ENCODE data around the gene AMIGO1.

AMIGO1 gene

DNA sequence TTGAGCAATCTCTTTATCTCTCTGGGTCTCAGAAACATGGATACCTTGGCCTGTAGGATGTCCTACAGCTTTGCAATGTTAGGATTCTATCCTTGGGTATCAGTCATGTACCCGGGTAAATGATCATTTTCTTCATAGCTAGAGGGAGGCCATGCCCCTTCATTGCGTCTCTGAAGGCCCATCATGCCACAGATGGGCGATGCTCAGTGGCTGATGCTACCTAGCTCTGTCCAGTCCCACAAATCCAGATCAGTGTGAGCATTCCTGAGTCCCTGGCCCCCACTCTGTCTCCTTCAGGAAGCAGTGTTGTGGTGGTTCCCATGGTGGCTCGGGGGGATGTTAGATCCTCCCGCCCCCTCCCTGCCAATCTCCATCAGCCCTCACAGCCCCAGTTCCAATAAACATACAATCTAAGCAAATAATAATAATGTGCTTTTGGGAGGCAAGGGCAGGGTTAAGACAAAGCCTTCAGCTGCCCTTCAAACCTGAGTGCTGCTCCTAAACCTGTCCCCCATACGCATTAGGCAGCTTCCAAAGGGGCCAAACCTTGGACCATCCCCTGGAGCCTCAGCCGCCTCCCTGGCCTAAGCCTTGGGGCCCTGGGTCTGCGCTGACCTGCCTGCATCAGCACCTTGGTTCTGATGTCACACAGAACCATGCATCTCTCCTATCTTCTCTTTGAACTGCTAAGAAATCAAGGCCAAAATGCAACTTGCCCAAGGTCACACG is 29.5 kb upstream of the AMIGO1 start:
- TF ChIP-seq YY1 (IDR thresholded peaks at IDR 0.05; ENCODE audit: low read depth) = no peak
- TF ChIP-seq EGR1 (IDR thresholded peaks at IDR 0.05) = no peak
- no peak for TF ChIP-seq NFIC (IDR thresholded peaks at IDR 0.05)
- TF ChIP-seq TAF1 (IDR thresholded peaks at IDR 0.05; ENCODE audit: low read depth) = no peak
- TF ChIP-seq RAD21 (IDR thresholded peaks at IDR 0.05; ENCODE audit: low read depth) = no peak

DNA sequence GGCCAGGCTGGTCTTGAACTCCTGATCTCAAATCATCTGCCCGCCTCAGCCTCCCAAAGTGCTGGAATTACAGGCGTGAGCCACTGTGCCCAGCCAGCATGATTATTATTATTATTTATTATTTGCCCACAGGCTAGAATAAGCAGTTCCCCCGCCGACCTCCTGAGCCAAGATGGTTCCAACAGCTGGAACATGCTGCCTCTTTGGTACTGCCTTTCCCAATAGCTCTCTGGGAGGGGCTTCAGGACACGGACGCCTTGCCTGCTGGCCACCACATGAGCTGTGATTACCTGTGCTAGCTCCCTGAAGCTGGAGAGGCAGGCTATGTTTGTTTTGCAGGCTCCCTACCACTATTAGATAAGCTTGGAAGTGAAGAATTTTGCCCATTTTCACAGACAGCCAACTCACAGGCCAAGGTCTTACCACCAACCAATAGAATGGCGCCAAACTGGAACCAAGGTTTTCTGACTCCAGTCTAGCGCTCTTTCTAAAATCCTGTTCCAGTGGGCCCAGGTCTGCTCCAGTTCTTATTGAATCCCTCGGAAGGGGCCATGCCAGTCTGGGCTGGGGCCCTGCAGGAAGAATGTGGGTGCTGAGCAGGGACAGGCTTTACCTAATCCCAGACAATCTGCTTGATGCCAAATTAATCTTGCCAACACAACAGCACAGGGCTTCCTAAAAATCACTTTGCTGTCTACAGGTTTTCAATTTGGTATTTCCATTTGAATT is 28.1 kb upstream of the AMIGO1 start:
- TF ChIP-seq EP300 (IDR thresholded peaks at IDR 0.05; ENCODE audit: borderline replicate concordance) = no peak
- no peak for TF ChIP-seq TCF12 (IDR thresholded peaks at IDR 0.05; ENCODE audit: low read depth)
- no peak for TF ChIP-seq TAF1 (IDR thresholded peaks at IDR 0.05; ENCODE audit: low read depth)
- TF ChIP-seq EGR1 (IDR thresholded peaks at IDR 0.05) = no peak
- no peak for TF ChIP-seq CEBPB (IDR thresholded peaks at IDR 0.05)
- no peak for TF ChIP-seq USF1 (IDR thresholded peaks at IDR 0.05)
- TF ChIP-seq CREB1 (IDR thresholded peaks at IDR 0.05; ENCODE audit: low read depth) = no peak
- TF ChIP-seq, protein P1, sequence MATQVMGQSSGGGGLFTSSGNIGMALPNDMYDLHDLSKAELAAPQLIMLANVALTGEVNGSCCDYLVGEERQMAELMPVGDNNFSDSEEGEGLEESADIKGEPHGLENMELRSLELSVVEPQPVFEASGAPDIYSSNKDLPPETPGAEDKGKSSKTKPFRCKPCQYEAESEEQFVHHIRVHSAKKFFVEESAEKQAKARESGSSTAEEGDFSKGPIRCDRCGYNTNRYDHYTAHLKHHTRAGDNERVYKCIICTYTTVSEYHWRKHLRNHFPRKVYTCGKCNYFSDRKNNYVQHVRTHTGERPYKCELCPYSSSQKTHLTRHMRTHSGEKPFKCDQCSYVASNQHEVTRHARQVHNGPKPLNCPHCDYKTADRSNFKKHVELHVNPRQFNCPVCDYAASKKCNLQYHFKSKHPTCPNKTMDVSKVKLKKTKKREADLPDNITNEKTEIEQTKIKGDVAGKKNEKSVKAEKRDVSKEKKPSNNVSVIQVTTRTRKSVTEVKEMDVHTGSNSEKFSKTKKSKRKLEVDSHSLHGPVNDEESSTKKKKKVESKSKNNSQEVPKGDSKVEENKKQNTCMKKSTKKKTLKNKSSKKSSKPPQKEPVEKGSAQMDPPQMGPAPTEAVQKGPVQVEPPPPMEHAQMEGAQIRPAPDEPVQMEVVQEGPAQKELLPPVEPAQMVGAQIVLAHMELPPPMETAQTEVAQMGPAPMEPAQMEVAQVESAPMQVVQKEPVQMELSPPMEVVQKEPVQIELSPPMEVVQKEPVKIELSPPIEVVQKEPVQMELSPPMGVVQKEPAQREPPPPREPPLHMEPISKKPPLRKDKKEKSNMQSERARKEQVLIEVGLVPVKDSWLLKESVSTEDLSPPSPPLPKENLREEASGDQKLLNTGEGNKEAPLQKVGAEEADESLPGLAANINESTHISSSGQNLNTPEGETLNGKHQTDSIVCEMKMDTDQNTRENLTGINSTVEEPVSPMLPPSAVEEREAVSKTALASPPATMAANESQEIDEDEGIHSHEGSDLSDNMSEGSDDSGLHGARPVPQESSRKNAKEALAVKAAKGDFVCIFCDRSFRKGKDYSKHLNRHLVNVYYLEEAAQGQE (IDR thresholded peaks at IDR 0.05; ENCODE audit: low read depth) = no peak
- TF ChIP-seq MAX (IDR thresholded peaks at IDR 0.05) = no peak
- no peak for TF ChIP-seq ZBTB7A (IDR thresholded peaks at IDR 0.05; ENCODE audit: low read depth)
- TF ChIP-seq TEAD4 (IDR thresholded peaks at IDR 0.05) = no peak
- no peak for TF ChIP-seq YY1 (IDR thresholded peaks at IDR 0.05; ENCODE audit: low read depth)
- TF ChIP-seq RAD21 (IDR thresholded peaks at IDR 0.05; ENCODE audit: low read depth) = no peak
- no peak for TF ChIP-seq FOXM1 (IDR thresholded peaks at IDR 0.05; ENCODE audit: borderline replicate concordance, low read depth)
- no peak for TF ChIP-seq NFIC (IDR thresholded peaks at IDR 0.05)

DNA sequence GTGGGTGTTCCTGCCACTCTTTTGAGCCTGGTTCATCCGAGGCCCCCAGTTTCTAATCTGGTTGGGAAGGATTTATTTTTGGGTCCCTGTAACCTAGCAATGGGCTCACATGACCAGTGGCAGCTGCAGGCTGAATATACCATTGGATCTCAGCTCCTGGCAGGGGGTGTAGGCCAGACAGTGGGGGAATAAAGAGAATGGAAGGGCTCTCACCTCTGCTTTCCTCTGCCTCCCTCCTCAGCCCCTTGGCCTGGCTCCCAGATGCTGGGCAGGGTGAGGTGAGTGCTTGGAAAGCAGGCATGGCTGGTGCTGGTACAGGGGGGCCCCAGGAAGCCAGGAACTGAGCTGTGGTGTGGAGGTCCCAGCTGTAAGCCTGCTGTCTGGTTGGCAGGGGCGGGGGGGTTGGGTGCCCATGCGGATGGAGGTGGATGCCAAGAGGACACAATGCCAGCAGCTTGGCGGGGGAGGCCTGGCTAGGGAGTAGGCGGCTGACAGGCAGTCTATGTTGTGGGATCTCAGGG is 26.5 kb upstream of the AMIGO1 start:
- TF ChIP-seq RAD21 (IDR thresholded peaks at IDR 0.05; ENCODE audit: low read depth) = no peak
- TF ChIP-seq MAX (IDR thresholded peaks at IDR 0.05) = no peak
- TF ChIP-seq ZBTB7A (IDR thresholded peaks at IDR 0.05; ENCODE audit: low read depth) = no peak
- TF ChIP-seq TEAD4 (IDR thresholded peaks at IDR 0.05) = no peak
- no peak for TF ChIP-seq CEBPB (IDR thresholded peaks at IDR 0.05)
- TF ChIP-seq TCF12 (IDR thresholded peaks at IDR 0.05; ENCODE audit: low read depth) = no peak
- TF ChIP-seq USF1 (IDR thresholded peaks at IDR 0.05) = no peak
- TF ChIP-seq EGR1 (IDR thresholded peaks at IDR 0.05) = no peak
- TF ChIP-seq FOXM1 (IDR thresholded peaks at IDR 0.05; ENCODE audit: borderline replicate concordance, low read depth) = no peak
- no peak for TF ChIP-seq YY1 (IDR thresholded peaks at IDR 0.05; ENCODE audit: low read depth)
- TF ChIP-seq, protein P1 (IDR thresholded peaks at IDR 0.05; ENCODE audit: low read depth) = no peak
- no peak for TF ChIP-seq TAF1 (IDR thresholded peaks at IDR 0.05; ENCODE audit: low read depth)
- no peak for TF ChIP-seq CREB1 (IDR thresholded peaks at IDR 0.05; ENCODE audit: low read depth)
- TF ChIP-seq EP300 (IDR thresholded peaks at IDR 0.05; ENCODE audit: borderline replicate concordance) = no peak
- TF ChIP-seq NFIC (IDR thresholded peaks at IDR 0.05) = no peak

- no peak for TF ChIP-seq USF1 (IDR thresholded peaks at IDR 0.05)
- no peak for TF ChIP-seq CREB1 (IDR thresholded peaks at IDR 0.05; ENCODE audit: low read depth)
- TF ChIP-seq, protein P1 (IDR thresholded peaks at IDR 0.05; ENCODE audit: low read depth) = no peak
- no peak for TF ChIP-seq TCF12 (IDR thresholded peaks at IDR 0.05; ENCODE audit: low read depth)
- no peak for TF ChIP-seq NFIC (IDR thresholded peaks at IDR 0.05)
- TF ChIP-seq TAF1 (IDR thresholded peaks at IDR 0.05; ENCODE audit: low read depth) = no peak
- TF ChIP-seq RAD21 (IDR thresholded peaks at IDR 0.05; ENCODE audit: low read depth) = no peak
- no peak for TF ChIP-seq EGR1 (IDR thresholded peaks at IDR 0.05)
- TF ChIP-seq CEBPB (IDR thresholded peaks at IDR 0.05) = no peak
- no peak for TF ChIP-seq ZBTB7A (IDR thresholded peaks at IDR 0.05; ENCODE audit: low read depth)
These were observed 26.0 kb upstream of the AMIGO1 start for GRCh38 chr1:109535481-109535880.

Data from Ishikawa (cell line).